Transverse colon (tissue), 4 donors: ENCODE results near the gene PCDHGA2. TPM values are rescaled to one million over a fixed set of nuclear protein-coding genes. Genes with fewer than 3 reads are reported as not detected.
A peak's percentile ranks its signal among the peaks of the same experiment; 100 is the strongest.
"Not testable (repeated sequence)": the region's sequence is repeated elsewhere in the genome, so short reads cannot be mapped to it uniquely, and the experiment has no call there.

Experiments
- DNase-seq: peaks from one replicate; pipeline ENCODE4 v3.0.0-alpha.2; 2019
- H3K27ac ChIP-seq, 4 donors: fragments of 200-600 bp; sonication (generic); 2 replicates each; pipeline ENCODE4 v1.5.1; 2016 to 2018; ENCODE audit warnings: inconsistent platforms in 4 of 4
- H3K27me3 ChIP-seq: fragments of 200-600 bp; sonication (generic); 2 replicates; pipeline ENCODE4 v1.5.1; 2017; ENCODE audit warnings: inconsistent platforms
- H3K36me3 ChIP-seq, 4 donors: fragments of 200-600 bp; sonication (generic); 2 replicates each; pipeline ENCODE4 v1.5.1; 2017 to 2019; ENCODE audit warnings: inconsistent platforms in 4 of 4
- H3K4me1 ChIP-seq, 4 donors: fragments of 200-600 bp; sonication (generic); 2 replicates each; pipeline ENCODE4 v1.5.1; 2017 to 2020; ENCODE audit warnings: inconsistent platforms in 4 of 4
- H3K4me3 ChIP-seq, 4 donors: fragments of 200-600 bp; sonication (generic); 1 replicate in 1 of 4; 2 replicates in 3 of 4; pipeline versions ENCODE4 v1.5.1 to v1.6.1; 2017 to 2019; ENCODE audit warnings: inconsistent platforms in 4 of 4
- H3K9me3 ChIP-seq, 2 donors: fragments of 200-600 bp; sonication (generic); 2 replicates each; pipeline ENCODE4 v1.5.1; 2017 to 2019; ENCODE audit warnings: inconsistent platforms in 2 of 2
- EP300 ChIP-seq: sonication (generic); formaldehyde crosslinking; IDR thresholded peaks from one replicate; pipeline ENCODE4 v1.6.1; 2017; ENCODE audit warnings: antibody characterized with exemption, low read depth
- POLR2A ChIP-seq: fragments of 450-650 bp; IDR thresholded peaks from one replicate; pipeline ENCODE4 v1.6.1; 2016; ENCODE audit warnings: antibody characterized with exemption, mild to moderate bottlenecking, moderate library complexity
- POLR2AphosphoS5 ChIP-seq, 3 donors: sonication (generic); formaldehyde crosslinking; IDR thresholded peaks; one replicate each; pipeline ENCODE4 v1.6.1; 2016; ENCODE audit warnings: antibody characterized with exemption in 3 of 3
- WGBS, 2 donors: methylation state at CpG; one replicate each; pipeline ENCODE4 v1.1.5; 2018; ENCODE audit warnings: low coverage in 1 of 2; 5-methylcytosine and 5-hydroxymethylcytosine counted together
- in situ Hi-C, 4 donors: fragments of 200-750 bp; cut with MboI; loops; one replicate each; pipeline versions ENCODE4 v1.15.0 to v1.15.1; 2017; ENCODE audit warnings: low sequenced_read_pairs in 3 of 4, low pct_ligation_motif_present in 1 of 4, low pct_unique_long_range_greater_than_20kb in 1 of 4
- intact Hi-C: fragments of 100-400 bp; cut with DNase I; formaldehyde crosslinking; loops from one replicate; pipeline ENCODE4 v1.15.1; 2023; ENCODE audit warnings: low total_unique reads
- total RNA-seq, 4 donors: library from RNA; depleted of rRNA; stranded (reverse); fragments of >200 nt; gene quantifications; one replicate each; pipeline ENCODE4 v1.1.0, GENCODE V29; 2016
- TF ChIP-seq, protein P1 (sequence below), 5 experiments: fragments of 200-600 bp in 3 of 5; fragments of 450-650 bp in 2 of 5; sonication (generic) in 3 of 5; IDR thresholded peaks; 1 replicate in 2 of 5; 2 replicates in 3 of 5; pipeline ENCODE4 v1.5.1; 2016 to 2017; ENCODE audit warnings: antibody characterized with exemption in 5 of 5, inconsistent platforms in 3 of 5, mild to moderate bottlenecking in 2 of 5, moderate library complexity in 1 of 5

The PCDHGA2 gene
- total RNA-seq, 4 donors from 2014 or later: 0.68 to 1.9 (median 1.6) TPM

DNA sequence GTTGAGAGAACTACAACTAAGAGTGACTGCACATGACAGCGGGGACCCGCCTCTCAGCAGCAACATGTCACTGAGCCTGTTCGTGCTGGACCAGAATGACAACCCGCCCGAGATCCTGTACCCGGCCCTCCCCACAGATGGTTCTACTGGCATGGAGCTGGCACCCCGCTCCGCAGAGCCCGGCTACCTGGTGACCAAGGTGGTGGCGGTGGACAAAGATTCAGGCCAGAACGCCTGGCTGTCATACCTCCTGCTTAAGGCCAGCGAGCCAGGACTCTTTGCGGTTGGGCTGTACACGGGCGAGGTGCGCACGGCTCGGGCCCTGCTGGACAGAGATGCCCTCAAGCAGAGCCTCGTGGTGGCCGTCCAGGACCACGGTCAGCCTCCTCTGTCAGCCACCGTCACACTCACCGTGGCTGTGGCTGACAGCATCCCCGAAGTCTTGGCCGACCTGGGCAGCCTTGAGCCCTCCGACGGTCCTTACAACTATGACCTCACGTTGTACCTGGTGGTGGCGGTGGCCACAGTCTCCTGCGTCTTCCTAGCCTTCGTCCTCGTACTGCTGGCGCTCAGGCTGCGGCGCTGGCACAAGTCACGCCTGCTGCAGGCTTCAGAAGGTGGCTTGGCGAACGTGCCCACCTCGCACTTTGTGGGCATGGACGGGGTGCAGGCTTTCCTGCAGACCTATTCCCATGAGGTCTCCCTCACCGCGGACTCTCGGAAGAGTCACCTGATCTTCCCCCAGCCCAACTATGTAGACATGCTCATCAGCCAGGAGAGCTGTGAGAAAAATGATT, 46.1 kb downstream of the PCDHGA2 start:
- in situ Hi-C loops (loop anchor here in 1 of 4 donors (25.0 kb wide), 1 partner anchor 172 kb away; the partner anchor contains the start of genes PCDHB12, PCDHB13 and PCDHB14), intact Hi-C loops (no loop called here)
- H3K4me3 ChIP-seq: no peak overlapping the region
- WGBS, 2 donors: 70 to 76% methylated on average over 2 to 42 of the region's 43 CpGs
- H3K27ac ChIP-seq: no peak overlapping the region
- H3K36me3 ChIP-seq: no peaks in the 10 kb centered on the region
- TF ChIP-seq EP300 (no peak), POLR2A (no peak), POLR2AphosphoS5 (IDR thresholded peaks at IDR 0.05) (no peak)
- TF ChIP-seq, protein P1, sequence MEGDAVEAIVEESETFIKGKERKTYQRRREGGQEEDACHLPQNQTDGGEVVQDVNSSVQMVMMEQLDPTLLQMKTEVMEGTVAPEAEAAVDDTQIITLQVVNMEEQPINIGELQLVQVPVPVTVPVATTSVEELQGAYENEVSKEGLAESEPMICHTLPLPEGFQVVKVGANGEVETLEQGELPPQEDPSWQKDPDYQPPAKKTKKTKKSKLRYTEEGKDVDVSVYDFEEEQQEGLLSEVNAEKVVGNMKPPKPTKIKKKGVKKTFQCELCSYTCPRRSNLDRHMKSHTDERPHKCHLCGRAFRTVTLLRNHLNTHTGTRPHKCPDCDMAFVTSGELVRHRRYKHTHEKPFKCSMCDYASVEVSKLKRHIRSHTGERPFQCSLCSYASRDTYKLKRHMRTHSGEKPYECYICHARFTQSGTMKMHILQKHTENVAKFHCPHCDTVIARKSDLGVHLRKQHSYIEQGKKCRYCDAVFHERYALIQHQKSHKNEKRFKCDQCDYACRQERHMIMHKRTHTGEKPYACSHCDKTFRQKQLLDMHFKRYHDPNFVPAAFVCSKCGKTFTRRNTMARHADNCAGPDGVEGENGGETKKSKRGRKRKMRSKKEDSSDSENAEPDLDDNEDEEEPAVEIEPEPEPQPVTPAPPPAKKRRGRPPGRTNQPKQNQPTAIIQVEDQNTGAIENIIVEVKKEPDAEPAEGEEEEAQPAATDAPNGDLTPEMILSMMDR (IDR thresholded peaks at IDR 0.05): no peak
- DNase-seq: no peak
- H3K4me1 ChIP-seq: no peaks in the 10 kb centered on the region
- peaks cover 64 to 84% of the 10 kb centered on the region in 2 donors for H3K9me3 ChIP-seq
- H3K27me3 ChIP-seq: peaks cover 13% of the 10 kb centered on the region

- 43 to 44% methylated on average over 10 to 23 of the region's 40 CpGs for WGBS, 2 donors
- H3K27ac ChIP-seq, H3K36me3 ChIP-seq, intact Hi-C loops, H3K4me1 ChIP-seq, DNase-seq, H3K27me3 ChIP-seq: not testable (repeated sequence)
- Histone ChIP-seq H3K4me3 (peak within 1 kb of the TSS in 1 of 4 donors; percentile 21), H3K9me3 (peaks cover 74 to 89% of the 10 kb centered on the region in 2 donors)
- TF ChIP-seq, protein P1 (IDR thresholded peaks at IDR 0.05): peak in 1 of 5 experiments; percentile 6
- in situ Hi-C loops: loop anchor here in 1 of 4 donors (25.0 kb wide), 1 partner anchor 175 kb away; the partner anchor contains the start of genes PCDHB12, PCDHB13 and PCDHB14
Measured at GRCh38 chr5:141387557-141388311, 49.2 kb downstream of the PCDHGA2 start, which contains the start of gene PCDHGB4. PCDHGB4 (plus strand) TSS chr5:141387698; CDS start chr5:141387885, 187 bp downstream.

GRCh38 chr5:141388661-141389060, 50.1 kb downstream of the PCDHGA2 start:
- Histone ChIP-seq H3K4me1 (no peaks in the 10 kb centered on the region), H3K27me3 (peaks cover 8% of the 10 kb centered on the region), H3K9me3 (peaks cover 76 to 89% of the 10 kb centered on the region in 2 donors), H3K27ac (no peak overlapping the region), H3K4me3 (no peak overlapping the region), H3K36me3 (no peaks in the 10 kb centered on the region)
- DNase-seq: no peak
- TF ChIP-seq EP300 (no peak), POLR2AphosphoS5 (IDR thresholded peaks at IDR 0.05) (no peak), POLR2A (no peak)
- TF ChIP-seq, protein P1 (IDR thresholded peaks at IDR 0.05): no peak
- intact Hi-C loops: no loop called here
- in situ Hi-C loops: loop anchor here in 1 of 4 donors (25.0 kb wide), 1 partner anchor 176 kb away; the partner anchor contains the start of genes PCDHB12, PCDHB13 and PCDHB14
- WGBS, 2 donors: 66 to 71% methylated on average over 6 to 10 of the region's 10 CpGs
